Spleen (tissue), 11 donors: Measurements from ENCODE around the gene NLGN4X. TPM values are rescaled to one million over a fixed set of nuclear protein-coding genes. Genes with fewer than 3 reads are reported as not detected.
A peak's percentile ranks its signal among the peaks of the same experiment; 100 is the strongest.

Experiments used
- DNase-seq: peaks from one replicate; pipeline ENCODE4 v3.0.0-alpha.2; 2020
- H3K27ac ChIP-seq, 8 donors: fragments of 200-600 bp; sonication (generic) in 7 of 8; 1 replicate in 4 of 8; 2 replicates in 4 of 8; pipeline versions ENCODE4 v1.5.0 to v1.8.0; 2016 to 2021; ENCODE audit warnings: inconsistent platforms in 4 of 8, mild to moderate bottlenecking in 4 of 8, moderate library complexity in 1 of 8
- H3K27me3 ChIP-seq, 7 donors: fragments of 200-600 bp; sonication (generic) in 6 of 7; replicated peaks in 1 of 7; 1 replicate in 4 of 7; 2 replicates in 3 of 7; pipeline versions ENCODE4 v1.5.0 to v1.8.0; 2016 to 2021; ENCODE audit warnings: inconsistent platforms in 3 of 7, mild to moderate bottlenecking in 1 of 7
- H3K36me3 ChIP-seq, 6 donors: fragments of 200-600 bp; sonication (generic) in 5 of 6; 1 replicate in 4 of 6; 2 replicates in 2 of 6; pipeline versions ENCODE4 v1.5.0 to v1.8.0; 2016 to 2021; ENCODE audit warnings: inconsistent platforms in 2 of 6
- H3K4me1 ChIP-seq, 6 donors: fragments of 200-600 bp; sonication (generic) in 5 of 6; 1 replicate in 3 of 6; 2 replicates in 3 of 6; pipeline versions ENCODE4 v1.5.0 to v1.8.0; 2016 to 2021; ENCODE audit warnings: inconsistent platforms in 3 of 6
- H3K4me3 ChIP-seq, 8 donors: fragments of 200-600 bp; sonication (generic) in 7 of 8; 1 replicate in 4 of 8; 2 replicates in 4 of 8; pipeline versions ENCODE4 v1.5.0 to v1.8.0; 2016 to 2021; ENCODE audit warnings: inconsistent platforms in 4 of 8, mild to moderate bottlenecking in 4 of 8, moderate library complexity in 2 of 8
- H3K9me3 ChIP-seq, 8 donors: fragments of 200-600 bp; sonication (generic) in 7 of 8; 1 replicate in 4 of 8; 2 replicates in 4 of 8; pipeline versions ENCODE4 v1.5.0 to v1.8.0; 2016 to 2021; ENCODE audit warnings: inconsistent platforms in 4 of 8
- CTCF ChIP-seq, 11 experiments: fragments of 200-600 bp in 7 of 11; fragments of 450-650 bp in 4 of 11; sonication (generic) in 4 of 11; IDR thresholded peaks in 8 of 11; conservative IDR thresholded peaks in 3 of 11; 1 replicate in 7 of 11; 2 replicates in 4 of 11; pipeline versions ENCODE4 v1.4.0 to v1.8.0; 2016 to 2021; ENCODE audit warnings: antibody characterized with exemption in 11 of 11, inconsistent platforms in 4 of 11, mild to moderate bottlenecking in 1 of 11
- POLR2A ChIP-seq, 3 donors: fragments of 450-650 bp; IDR thresholded peaks; one replicate each; pipeline ENCODE4 v1.5.1; 2017; ENCODE audit warnings: antibody characterized with exemption in 3 of 3, mild to moderate bottlenecking in 1 of 3
- POLR2AphosphoS5 ChIP-seq, 3 donors: sonication (generic); formaldehyde crosslinking; IDR thresholded peaks; one replicate each; pipeline ENCODE4 v1.5.1; 2017; ENCODE audit warnings: antibody characterized with exemption in 3 of 3
- WGBS, 5 donors: extraction: QIAGEN DNeasy Blood & Tissue Kit in 3 of 5; methylation state at CpG; one replicate each; pipeline versions ENCODE4 v1.1.5 to v1.1.7; 2013 to 2018; 5-methylcytosine and 5-hydroxymethylcytosine counted together
- intact Hi-C: fragments of 100-400 bp; cut with DNase I; formaldehyde crosslinking; loops from one replicate; pipeline ENCODE4 v1.15.0; 2023; ENCODE audit warnings: low total_unique reads
- polyA plus RNA-seq, 3 donors: library from polyadenylated mRNA; stranded (reverse); fragments of 200-250 nt; gene quantifications; one replicate each; pipeline ENCODE4 v1.2.1, GENCODE V29; 2013
- total RNA-seq, 7 donors: library from RNA; depleted of rRNA in 3 of 7; stranded (reverse); fragments of >200 nt in 3 of 7; fragmentation: NEBNext Ultra II Directional in 4 of 7; extraction: Animal tissue kit (Norgen Biotek cat#: 25700) in 4 of 7; gene quantifications; one replicate each; pipeline versions ENCODE4 v1.1.0 to v1.2.1, GENCODE V29; 2016 to 2021
- donor health status: healthy with polysubstance abuse.
- donor health status: DM: no; HTN: no; CAD: no; lungs with moderate emphysema.
- donor health status: DM: no; HTN: no; CAD: no.
- donor health status: Bipolar disorder and iron deficiency.
- donor health status: healthy.
- donor health status: DM: no; HTN: no; CAD: no.
- donor health status: DM: yes; HTN: yes; CAD: no.

Gene NLGN4X
- total and polyA plus RNA-seq, 10 donors: 0.68 to 16.1 (median 5.6) TPM

- WGBS, 5 donors: 95 to 100% (median 97%) methylated on average over 23 to 28 of the region's 28 CpGs
- Histone ChIP-seq H3K27me3 (no peaks in the 10 kb centered on the region), H3K9me3 (no peaks in the 10 kb centered on the region), H3K27ac (no peak overlapping the region), H3K4me3 (no peak overlapping the region), H3K36me3 (no peaks in the 10 kb centered on the region), H3K4me1 (no peaks in the 10 kb centered on the region)
- TF ChIP-seq POLR2AphosphoS5 (IDR thresholded peaks at IDR 0.05) (no peak), POLR2A (IDR thresholded peaks at IDR 0.05) (no peak), CTCF (IDR thresholded peaks at IDR 0.05 in 8 of 11, conservative IDR thresholded peaks at IDR 0.05 in 3 of 11) (no peak)
- intact Hi-C loops: no loop called here
- DNase-seq: peak; percentile 69
These were observed 41.4 kb downstream of the NLGN4X start for GRCh38 chrX:6187256-6187655.

- no peak overlapping the region for H3K4me3 ChIP-seq
- no peak for TF ChIP-seq CTCF (IDR thresholded peaks at IDR 0.05 in 8 of 11, conservative IDR thresholded peaks at IDR 0.05 in 3 of 11)
- no peak for TF ChIP-seq POLR2AphosphoS5 (IDR thresholded peaks at IDR 0.05)
- DNase-seq: no peak
- H3K36me3 ChIP-seq: no peaks in the 10 kb centered on the region
- no peaks in the 10 kb centered on the region for H3K4me1 ChIP-seq
- WGBS, 5 donors: 24 to 44% (median 37%) methylated on average over 4 of the region's 4 CpGs
- no peaks in the 10 kb centered on the region for H3K27me3 ChIP-seq
- intact Hi-C loops: no loop called here
- no peak overlapping the region for H3K27ac ChIP-seq
- no peaks in the 10 kb centered on the region for H3K9me3 ChIP-seq
These were observed 43.7 kb downstream of the NLGN4X start for GRCh38 chrX:6184900-6185515.

- WGBS, 5 donors: 83 to 97% (median 92%) methylated on average over 3 of the region's 3 CpGs
- Histone ChIP-seq H3K4me1 (no peaks in the 10 kb centered on the region), H3K36me3 (no peaks in the 10 kb centered on the region), H3K27me3 (no peaks in the 10 kb centered on the region), H3K9me3 (peaks cover 0 to 7% (median 0%) of the 10 kb centered on the region in 8 donors), H3K4me3 (no peak overlapping the region), H3K27ac (no peak overlapping the region)
- intact Hi-C loops: no loop called here
- no peak for DNase-seq
- no peak for TF ChIP-seq POLR2AphosphoS5 (IDR thresholded peaks at IDR 0.05)
- TF ChIP-seq POLR2A (IDR thresholded peaks at IDR 0.05): no peak
- no peak for TF ChIP-seq CTCF (IDR thresholded peaks at IDR 0.05 in 8 of 11, conservative IDR thresholded peaks at IDR 0.05 in 3 of 11)
These were observed 52.8 kb downstream of the NLGN4X start for GRCh38 chrX:6175914-6176313.

GRCh38 chrX:6170424-6170823, 58.2 kb downstream of the NLGN4X start:
- Histone ChIP-seq H3K27ac (no peak overlapping the region), H3K4me3 (no peak overlapping the region), H3K4me1 (no peaks in the 10 kb centered on the region), H3K9me3 (peaks cover 0 to 7% (median 0%) of the 10 kb centered on the region in 8 donors), H3K36me3 (no peaks in the 10 kb centered on the region), H3K27me3 (no peaks in the 10 kb centered on the region)
- DNase-seq: no peak
- no peak for TF ChIP-seq POLR2A (IDR thresholded peaks at IDR 0.05)
- TF ChIP-seq POLR2AphosphoS5 (IDR thresholded peaks at IDR 0.05): no peak
- no peak for TF ChIP-seq CTCF (IDR thresholded peaks at IDR 0.05 in 8 of 11, conservative IDR thresholded peaks at IDR 0.05 in 3 of 11)
- intact Hi-C loops: no loop called here
